PC-3 (cell line): Measurements from ENCODE around the gene ZMYM4. TPM values are rescaled to one million over a fixed set of nuclear protein-coding genes. Genes with fewer than 3 reads are reported as not detected.

Experiments used
- ATAC-seq: fragments of 200-7000 bp; cut with Tn5 transposase; 2 replicates; pipeline ENCODE4 v1.9.1; 2020; ENCODE audit warnings: mild to moderate bottlenecking, moderate library complexity
- Bru-seq: library from RNA; stranded (reverse); fragments of 400-500 nt; gene quantifications from one replicate; lab custom pipeline; 2021; lab: Mats Ljungman, UMichigan
- BruChase-seq, 2 experiments: library from RNA; stranded (reverse); fragments of 400-500 nt; gene quantifications; one replicate each; lab custom pipeline; 2021; lab: Mats Ljungman, UMichigan
- BruUV-seq: library from RNA; stranded (reverse); fragments of 400-500 nt; replicated peaks from 2 replicates; lab custom pipeline; 2021; lab: Mats Ljungman, UMichigan
- CTCF ChIA-PET: fragments of 300-600 bp; sonication (Branson Sonifier 250); formaldehyde crosslinking; loops from one replicate; lab custom pipeline; 2022; ENCODE audit warnings: antibody characterized with exemption; lab: Charles Lee
- POLR2A ChIA-PET: fragments of 300-600 bp; sonication (Branson Sonifier 250); formaldehyde crosslinking; loops from one replicate; lab custom pipeline; 2022; ENCODE audit warnings: antibody characterized with exemption; ENCODE audit not compliant: unreplicated experiment; lab: Charles Lee
- DNase-seq: peaks from one replicate; pipeline ENCODE4 v3.0.0-alpha.2; 2015
- H2AFZ ChIP-seq: fragments of 300-600 bp; sonication (generic); 2 replicates; pipeline ENCODE4 v1.6.0; 2016; ENCODE audit warnings: antibody characterized with exemption, low read length
- H3F3A ChIP-seq: fragments of 300-600 bp; sonication (generic); one replicate; pipeline ENCODE4 v1.6.0; 2017; ENCODE audit warnings: antibody characterized with exemption, low read length, control low read depth, mild to moderate bottlenecking; ENCODE audit not compliant: unreplicated experiment
- H3K27ac ChIP-seq: fragments of 300-600 bp; sonication (generic); 2 replicates; pipeline ENCODE4 v1.5.1; 2016; ENCODE audit warnings: mild to moderate bottlenecking, low read length
- H3K27me3 ChIP-seq: fragments of 300-600 bp; sonication (generic); 2 replicates; pipeline ENCODE4 v1.6.1; 2016; ENCODE audit warnings: low read length, mixed read lengths
- H3K36me3 ChIP-seq: fragments of 300-600 bp; sonication (generic); 2 replicates; pipeline ENCODE4 v1.6.1; 2016; ENCODE audit warnings: low read depth, mixed run types, low read length, mixed read lengths
- H3K4me1 ChIP-seq: fragments of 300-600 bp; sonication (generic); 2 replicates; pipeline ENCODE4 v1.5.1; 2016; ENCODE audit warnings: low read length; ENCODE audit not compliant: insufficient read depth
- H3K4me2 ChIP-seq: fragments of 300-600 bp; sonication (generic); 2 replicates; pipeline ENCODE4 v1.6.0; 2016; ENCODE audit warnings: low read length
- H3K4me3 ChIP-seq: fragments of 300-600 bp; sonication (generic); 2 replicates; pipeline ENCODE4 v1.5.1; 2016; ENCODE audit warnings: mild to moderate bottlenecking, low read length, mixed read lengths
- H3K79me2 ChIP-seq: fragments of 300-600 bp; sonication (generic); 2 replicates; pipeline ENCODE4 v1.6.1; 2017; ENCODE audit warnings: low read length, mixed read lengths
- H3K9ac ChIP-seq: fragments of 300-600 bp; sonication (generic); 2 replicates; pipeline ENCODE4 v1.6.0; 2016; ENCODE audit warnings: mild to moderate bottlenecking, low read length
- H3K9me2 ChIP-seq: fragments of 300-600 bp; sonication (generic); replicated peaks from 2 replicates; pipeline ENCODE4 v1.6.1; 2016; ENCODE audit warnings: mixed run types, low read length, mixed read lengths
- H3K9me3 ChIP-seq: fragments of 300-600 bp; sonication (generic); 2 replicates; pipeline ENCODE4 v1.6.1; 2016; ENCODE audit warnings: low read length, mixed read lengths
- H4K20me1 ChIP-seq: fragments of 300-600 bp; sonication (generic); 2 replicates; pipeline ENCODE4 v1.6.1; 2016; ENCODE audit warnings: low read length, mixed read lengths
- CTCF ChIP-seq: fragments of 300-600 bp; sonication (generic); conservative IDR thresholded peaks from 2 replicates; pipeline ENCODE4 v1.5.1; 2017; ENCODE audit warnings: antibody characterized with exemption, low read depth, mild to moderate bottlenecking, low read length
- EZH2 ChIP-seq: fragments of 300-600 bp; sonication (generic); IDR thresholded peaks from one replicate; pipeline ENCODE4 v1.6.1; 2017; ENCODE audit warnings: antibody characterized with exemption, mild to moderate bottlenecking, low read length; ENCODE audit not compliant: unreplicated experiment
- EZH2phosphoT487 ChIP-seq: fragments of 300-600 bp; sonication (generic); IDR thresholded peaks from 2 replicates; pipeline ENCODE4 v1.6.1; 2018; ENCODE audit warnings: mild to moderate bottlenecking, antibody characterized with exemption, low read length, borderline replicate concordance
- intact Hi-C: fragments of 100-400 bp; cut with micrococcal nuclease; formaldehyde crosslinking; loops from 2 replicates; pipeline ENCODE4 v1.9.0; 2023
- long read RNA-seq: library from polyadenylated mRNA; unstranded; transcript quantifications from one replicate; pipeline ENCODE4 v2.0.0, GENCODE V29; 2021; ENCODE audit not compliant: unreplicated experiment
- total RNA-seq: library from RNA; depleted of rRNA; stranded (reverse); fragments of >200 nt; gene quantifications from 2 replicates; pipeline ENCODE4 v1.2.3, GENCODE V29; 2014; rRNA removed

ZMYM4 gene
- 28.5 and 31.0 TPM in 2 replicates for total RNA-seq
- percentile 84 among the genes with signal in this experiment for Bru-seq, nascent RNA
- percentile 83 among the genes with signal in this experiment for BruChase-seq, experiment 1, labeled RNA remaining after a 6-hour chase
- percentile 88 among the genes with signal in this experiment for BruChase-seq, experiment 2, labeled RNA remaining after a 2-hour chase
- long read RNA-seq, full-length matches to known transcripts = 4 of 42 reads
- long read RNA-seq, partial matches to known transcripts = 25 of 42 reads
- long read RNA-seq, other reads (novel, unspliced or antisense) = 13 of 42 reads

- Histone ChIP-seq H3K9ac (peak within 1 kb of the TSS; percentile 97), H4K20me1 (peaks cover 4% of the 10 kb centered on the region; the same call in 1 of the 2 replicates), H3K4me2 (peak within 1 kb of the TSS; percentile 84), H3K9me3 (no peaks in the 10 kb centered on the region), H3K9me2 (no peaks in the 10 kb centered on the region), H3K79me2 (peaks cover 55% of the 10 kb centered on the region), H2AFZ (peak within 1 kb of the TSS; percentile 82), H3K4me1 (peaks cover 31% of the 10 kb centered on the region), H3K36me3 (peaks cover 3% of the 10 kb centered on the region; the same call in 1 of the 2 replicates), H3K27ac (peak within 1 kb of the TSS; percentile 51), H3K27me3 (no peaks in the 10 kb centered on the region), H3F3A (no peaks in the 10 kb centered on the region), H3K4me3 (peak within 1 kb of the TSS; percentile 76)
- peak; percentile 95 for DNase-seq
- BruUV-seq = no TSS peak
- intact Hi-C loops = loop anchor here (2.0 to 10.0 kb wide), 2 partner anchors 66 to 234 kb away; partner anchors contain the start of gene ZMYM6
- ChIA-PET CTCF (no interaction called here), POLR2A (no interaction called here)
- no peak for TF ChIP-seq EZH2phosphoT487
- no peak for TF ChIP-seq CTCF
- peak; percentile 89 for ATAC-seq
Measured at GRCh38 chr1:35268282-35269200, at the start of gene ZMYM4. Gene ZMYM4 (plus strand): TSS chr1:35268709. CDS start chr1:35269047, 338 bp downstream.

GRCh38 chr1:35220976-35221375, 47.5 kb upstream of the ZMYM4 start:
- ChIA-PET CTCF (no interaction called here), POLR2A (no interaction called here)
- Histone ChIP-seq H4K20me1 (no peaks in the 10 kb centered on the region), H3K79me2 (no peaks in the 10 kb centered on the region), H3K9ac (no peak overlapping the region), H3K27ac (no peak overlapping the region), H3K9me3 (no peaks in the 10 kb centered on the region), H3F3A (no peaks in the 10 kb centered on the region), H3K36me3 (no peaks in the 10 kb centered on the region), H3K4me1 (no peaks in the 10 kb centered on the region), H3K27me3 (no peaks in the 10 kb centered on the region), H2AFZ (no peak overlapping the region), H3K4me3 (no peak overlapping the region), H3K4me2 (no peak overlapping the region), H3K9me2 (no peaks in the 10 kb centered on the region)
- no TSS peak for BruUV-seq
- peak; percentile 57 for ATAC-seq
- TF ChIP-seq EZH2phosphoT487 (no peak), CTCF (peak; percentile 59), EZH2 (no peak)
- peak; percentile 39 for DNase-seq
- intact Hi-C loops = no loop called here
